Central memory CD8-positive, alpha-beta T cell (primary cell): ENCODE data around the gene B3GNT5.

Experiments
- ATAC-seq: fragments of 150-1000 bp; cut with Tn5 transposase; replicated peaks from 2 replicates; pipeline ENCODE4 v1.10.0; 2022; ENCODE audit warnings: mild to moderate bottlenecking, moderate FRiP score, moderate number of reproducible peaks; ENCODE audit not compliant: poor library complexity, severe bottlenecking; ENCODE audit errors: extremely low read depth
- DNase-seq, 2 donors: peaks; one replicate each; pipeline ENCODE4 v3.0.0; 2021; ENCODE audit warnings: low spot score in 2 of 2
- H3K27ac Mint-ChIP-seq: one replicate; pipeline ENCODE4 v1.8.0; 2022; ENCODE audit warnings: low read depth, mild to moderate bottlenecking, moderate library complexity, mixed read lengths
- H3K27me3 Mint-ChIP-seq: one replicate; pipeline ENCODE4 v1.8.0; 2022; ENCODE audit warnings: mixed read lengths
- H3K36me3 Mint-ChIP-seq: one replicate; pipeline ENCODE4 v1.8.0; 2022; ENCODE audit warnings: mild to moderate bottlenecking, moderate library complexity, mixed read lengths; ENCODE audit not compliant: insufficient read depth
- H3K4me1 Mint-ChIP-seq: one replicate; pipeline ENCODE4 v1.8.0; 2022; ENCODE audit warnings: mixed read lengths
- H3K4me3 Mint-ChIP-seq: one replicate; pipeline ENCODE4 v1.8.0; 2022; ENCODE audit warnings: mild to moderate bottlenecking, moderate library complexity, mixed read lengths
- H3K9me3 Mint-ChIP-seq: one replicate; pipeline ENCODE4 v1.8.0; 2022; ENCODE audit warnings: mixed read lengths

B3GNT5 gene

GRCh38 chr3:183288117-183288516 is 35.1 kb downstream of the B3GNT5 start:
- Mint-ChIP-seq H3K36me3 (peaks cover 7% of the 10 kb centered on the region), H3K4me3 (no peak overlapping the region), H3K27me3 (no peaks in the 10 kb centered on the region), H3K27ac (peak overlapping the region; percentile 41), H3K9me3 (no peaks in the 10 kb centered on the region), H3K4me1 (peaks cover 15% of the 10 kb centered on the region)
- ATAC-seq (no peak), DNase-seq (no peak)

- Mint-ChIP-seq H3K4me1 (peaks cover 10% of the 10 kb centered on the region), H3K27ac (no peak overlapping the region), H3K4me3 (no peak overlapping the region), H3K36me3 (peaks cover 7% of the 10 kb centered on the region), H3K9me3 (no peaks in the 10 kb centered on the region), H3K27me3 (no peaks in the 10 kb centered on the region)
- ATAC-seq = no peak
- DNase-seq = no peak
Measured at GRCh38 chr3:183290216-183290615, 37.2 kb downstream of the B3GNT5 start.

- no peak for DNase-seq
Measured at GRCh38 chr3:183291497-183292031, 38.5 kb downstream of the B3GNT5 start.

GRCh38 chr3:183293966-183294365 is 40.9 kb downstream of the B3GNT5 start:
- Mint-ChIP-seq H3K4me1 (no peaks in the 10 kb centered on the region), H3K9me3 (no peaks in the 10 kb centered on the region), H3K4me3 (no peak overlapping the region), H3K27ac (no peak overlapping the region), H3K27me3 (no peaks in the 10 kb centered on the region), H3K36me3 (peaks cover 2% of the 10 kb centered on the region)
- DNase-seq (no peak), ATAC-seq (no peak)

More at GRCh38 chr3:183291497-183292031, 38.5 kb downstream of the B3GNT5 start:
- H3K9me3 Mint-ChIP-seq = no peaks in the 10 kb centered on the region
- no peak overlapping the region for H3K27ac Mint-ChIP-seq
- H3K4me3 Mint-ChIP-seq = no peak overlapping the region
- peaks cover 5% of the 10 kb centered on the region for H3K4me1 Mint-ChIP-seq
- ATAC-seq = no peak
- peaks cover 2% of the 10 kb centered on the region for H3K36me3 Mint-ChIP-seq
- H3K27me3 Mint-ChIP-seq = no peaks in the 10 kb centered on the region

GRCh38 chr3:183295211-183295610 is 42.2 kb downstream of the B3GNT5 start:
- Mint-ChIP-seq H3K4me3 (no peak overlapping the region), H3K9me3 (no peaks in the 10 kb centered on the region), H3K36me3 (peaks cover 2% of the 10 kb centered on the region), H3K27me3 (no peaks in the 10 kb centered on the region), H3K27ac (no peak overlapping the region), H3K4me1 (no peaks in the 10 kb centered on the region)
- ATAC-seq (no peak), DNase-seq (no peak)

- Mint-ChIP-seq H3K27ac (no peak overlapping the region), H3K9me3 (no peaks in the 10 kb centered on the region), H3K4me1 (peaks cover under 1% of the 10 kb centered on the region), H3K4me3 (no peak overlapping the region), H3K27me3 (no peaks in the 10 kb centered on the region), H3K36me3 (no peaks in the 10 kb centered on the region)
- ATAC-seq (no peak), DNase-seq (no peak)
Measured at GRCh38 chr3:183296944-183297343, 43.9 kb downstream of the B3GNT5 start.

GRCh38 chr3:183298701-183299153 is 45.7 kb downstream of the B3GNT5 start:
- ATAC-seq = no peak
- H3K4me3 Mint-ChIP-seq = no peak overlapping the region
- no peak overlapping the region for H3K27ac Mint-ChIP-seq
- DNase-seq = no peak
- H3K4me1 Mint-ChIP-seq = peaks cover 5% of the 10 kb centered on the region
- H3K9me3 Mint-ChIP-seq = no peaks in the 10 kb centered on the region
- no peaks in the 10 kb centered on the region for H3K36me3 Mint-ChIP-seq
- no peaks in the 10 kb centered on the region for H3K27me3 Mint-ChIP-seq

- Mint-ChIP-seq H3K4me1 (peaks cover 5% of the 10 kb centered on the region), H3K36me3 (no peaks in the 10 kb centered on the region), H3K9me3 (no peaks in the 10 kb centered on the region), H3K4me3 (no peak overlapping the region), H3K27ac (no peak overlapping the region), H3K27me3 (no peaks in the 10 kb centered on the region)
- DNase-seq (no peak), ATAC-seq (no peak)
Measured at GRCh38 chr3:183299976-183300375, 46.9 kb downstream of the B3GNT5 start.

- no peak overlapping the region for H3K4me3 Mint-ChIP-seq
- no peak for DNase-seq
Measured at GRCh38 chr3:183300996-183301562, 48.0 kb downstream of the B3GNT5 start.

GRCh38 chr3:183301937-183302580 is 49.0 kb downstream of the B3GNT5 start:
- Mint-ChIP-seq H3K36me3 (no peaks in the 10 kb centered on the region), H3K9me3 (no peaks in the 10 kb centered on the region), H3K4me3 (no peak overlapping the region), H3K27me3 (no peaks in the 10 kb centered on the region), H3K27ac (no peak overlapping the region), H3K4me1 (peaks cover 5% of the 10 kb centered on the region)
- DNase-seq = no peak
- ATAC-seq = peak; percentile 42

More at GRCh38 chr3:183300996-183301562, 48.0 kb downstream of the B3GNT5 start:
- peaks cover 5% of the 10 kb centered on the region for H3K4me1 Mint-ChIP-seq
- no peak overlapping the region for H3K27ac Mint-ChIP-seq
- no peaks in the 10 kb centered on the region for H3K27me3 Mint-ChIP-seq
- ATAC-seq = no peak
- H3K9me3 Mint-ChIP-seq = no peaks in the 10 kb centered on the region
- H3K36me3 Mint-ChIP-seq = no peaks in the 10 kb centered on the region

GRCh38 chr3:183303690-183304089 is 50.6 kb downstream of the B3GNT5 start:
- Mint-ChIP-seq H3K9me3 (no peaks in the 10 kb centered on the region), H3K4me3 (no peak overlapping the region), H3K27me3 (no peaks in the 10 kb centered on the region), H3K27ac (no peak overlapping the region), H3K36me3 (no peaks in the 10 kb centered on the region), H3K4me1 (peaks cover 5% of the 10 kb centered on the region)
- no peak for DNase-seq
- ATAC-seq = no peak

- peaks cover 4% of the 10 kb centered on the region for H3K4me1 Mint-ChIP-seq
- no peaks in the 10 kb centered on the region for H3K36me3 Mint-ChIP-seq
- DNase-seq (no peak), ATAC-seq (peak; percentile 76)
- no peaks in the 10 kb centered on the region for H3K27me3 Mint-ChIP-seq
- H3K4me3 Mint-ChIP-seq = no peak overlapping the region
- no peaks in the 10 kb centered on the region for H3K9me3 Mint-ChIP-seq
- H3K27ac Mint-ChIP-seq = peak overlapping the region; percentile 19
Measured at GRCh38 chr3:183306798-183307671, 54.0 kb downstream of the B3GNT5 start.
